Measurements from ENCODE around the gene PCDH12.

DNA sequence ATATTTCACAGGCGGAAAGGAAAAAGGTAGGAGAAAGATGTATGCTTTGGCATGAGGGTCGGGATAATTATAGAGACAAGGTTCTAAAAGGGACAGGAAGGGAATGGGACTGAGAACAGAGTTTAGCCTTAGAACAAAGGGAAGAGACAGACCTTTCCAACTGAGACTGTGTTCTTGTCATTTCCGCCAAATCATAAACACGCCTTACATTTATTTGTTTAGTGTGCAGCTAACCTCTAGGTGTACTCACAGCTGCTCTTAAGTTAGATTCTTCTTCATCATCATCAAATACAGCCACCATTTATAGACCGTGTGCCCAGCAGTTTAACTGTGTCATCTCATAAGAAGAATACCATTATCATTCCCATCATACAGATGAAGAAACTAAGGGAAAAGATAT, 40.2 kb downstream of the PCDH12 start:
- TF ChIP-seq TAF1 (IDR thresholded peaks at IDR 0.05; ENCODE audit: borderline replicate concordance, insufficient read depth, low read length) (no peak), POLR2AphosphoS5 (IDR thresholded peaks at IDR 0.05; ENCODE audit: low read depth, low read length) (no peak)
